HEK293T (cell line): ENCODE measurements around the gene FERD3L.

Experiments used
- ARNT ChIP-seq: fragments of 450-650 bp; IDR thresholded peaks from 2 replicates; pipeline ENCODE4 v1.6.1; 2017; ENCODE audit warnings: mild to moderate bottlenecking
- BHLHE40 ChIP-seq: fragments of 450-650 bp; IDR thresholded peaks from 2 replicates; pipeline ENCODE4 v1.6.1; 2016; ENCODE audit warnings: mild to moderate bottlenecking, moderate library complexity, borderline replicate concordance
- CTBP1 ChIP-seq: fragments of 450-650 bp; IDR thresholded peaks from 2 replicates; pipeline ENCODE4 v1.6.1; 2016; ENCODE audit warnings: borderline replicate concordance
- SUZ12 ChIP-seq: fragments of 450-650 bp; IDR thresholded peaks from 2 replicates; pipeline ENCODE4 v1.6.1; 2016; ENCODE audit warnings: mild to moderate bottlenecking

GRCh38 chr7:19175241-19175640 is 30.0 kb upstream of the FERD3L start:
- TF ChIP-seq SUZ12 (no peak), CTBP1 (no peak), BHLHE40 (no peak), ARNT (no peak)
